ENCODE measurements around the gene ADAMTS9.

DNA sequence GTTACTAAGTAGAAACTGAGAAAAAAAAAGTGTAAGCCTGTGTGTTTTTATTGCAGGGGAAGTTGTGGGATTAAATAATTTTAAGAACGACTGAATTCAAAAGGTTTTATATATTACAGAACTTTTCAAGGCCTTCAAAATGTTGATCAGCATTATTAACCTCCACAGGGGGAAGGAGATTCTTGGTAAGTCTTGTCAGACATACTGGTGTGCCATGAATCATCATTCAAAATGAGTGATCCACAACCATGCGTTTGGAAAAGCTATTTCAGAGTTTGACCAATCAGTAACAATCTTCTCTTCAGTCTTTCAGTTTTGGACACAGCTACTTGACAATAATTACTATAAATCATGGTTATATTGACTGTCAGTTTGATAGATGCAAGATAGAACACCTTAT, 70.2 kb downstream of the ADAMTS9 start:
- no peak for TF ChIP-seq FOXM1 (IDR thresholded peaks at IDR 0.05; ENCODE audit: borderline replicate concordance, low read depth)
- TF ChIP-seq CEBPB (IDR thresholded peaks at IDR 0.05): no peak
- no peak for TF ChIP-seq RAD21 (IDR thresholded peaks at IDR 0.05; ENCODE audit: low read depth)
- no peak for TF ChIP-seq TCF12 (IDR thresholded peaks at IDR 0.05; ENCODE audit: low read depth)
- TF ChIP-seq TEAD4 (IDR thresholded peaks at IDR 0.05): no peak
- TF ChIP-seq, protein P1, sequence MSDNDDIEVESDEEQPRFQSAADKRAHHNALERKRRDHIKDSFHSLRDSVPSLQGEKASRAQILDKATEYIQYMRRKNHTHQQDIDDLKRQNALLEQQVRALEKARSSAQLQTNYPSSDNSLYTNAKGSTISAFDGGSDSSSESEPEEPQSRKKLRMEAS (IDR thresholded peaks at IDR 0.05): no peak
- no peak for TF ChIP-seq YY1 (IDR thresholded peaks at IDR 0.05; ENCODE audit: low read depth)
- no peak for TF ChIP-seq EP300 (IDR thresholded peaks at IDR 0.05; ENCODE audit: borderline replicate concordance)
- TF ChIP-seq TAF1 (IDR thresholded peaks at IDR 0.05; ENCODE audit: low read depth): no peak
- no peak for TF ChIP-seq ZBTB7A (IDR thresholded peaks at IDR 0.05; ENCODE audit: low read depth)
- TF ChIP-seq EGR1 (IDR thresholded peaks at IDR 0.05): no peak
- TF ChIP-seq NFIC (IDR thresholded peaks at IDR 0.05): no peak

All from Ishikawa (cell line).